Measurements from ENCODE around the gene ME1. TPM values are rescaled to one million over a fixed set of nuclear protein-coding genes. Genes with fewer than 3 reads are reported as not detected.

ME1 gene
- 5.4 and 5.6 TPM in 2 replicates for total RNA-seq (2014; rRNA removed; shearing (Covaris generic))

GRCh38 chr6:83430611-83431544 lies at the start of gene ME1:
Gene ME1, minus strand, starts transcription at chr6:83431051. Its CDS starts 97 bp downstream, at chr6:83430954.

GRCh38 chr6:83192871-83193746 lies 237.7 kb downstream of the ME1 start, which contains the start of the genes PGM3 and RWDD2A:
Gene PGM3, minus strand, starts transcription at chr6:83193265. Its CDS starts 2,253 bp downstream, at chr6:83191012.
Gene RWDD2A, plus strand, starts transcription at chr6:83193357. Its CDS starts 1,095 bp downstream, at chr6:83194452.

Other genes with a start within 250 kb of the ME1 start
- 13.1 and 24.0 TPM in 2 replicates for gene PGM3, start 237.8 kb downstream of the ME1 start, total RNA-seq (2014; rRNA removed; shearing (Covaris generic))
- gene RWDD2A, start 237.7 kb downstream of the ME1 start, total RNA-seq (2014; rRNA removed; shearing (Covaris generic)): 1.3 and 1.8 TPM in 2 replicates
- 0.23 TPM in 1 of 2 replicates, not detected in the other for gene PRSS35, start 81.5 kb upstream of the ME1 start, total RNA-seq (2014; rRNA removed; shearing (Covaris generic))